Suprapubic skin (tissue), 4 donors: ENCODE results near the gene BRIP1. TPM values are rescaled to one million over a fixed set of nuclear protein-coding genes. Genes with fewer than 3 reads are reported as not detected.

Source experiments
- DNase-seq, 2 donors: peaks; one replicate each; pipeline ENCODE4 v3.0.0-alpha.2; 2019; ENCODE audit warnings: low spot score in 2 of 2
- H3K27ac ChIP-seq: fragments of 200-600 bp; sonication (generic); one replicate; pipeline ENCODE4 v1.5.1; 2019
- H3K27me3 ChIP-seq: fragments of 200-600 bp; sonication (generic); one replicate; pipeline ENCODE4 v1.5.1; 2019
- H3K36me3 ChIP-seq: fragments of 200-600 bp; sonication (generic); one replicate; pipeline ENCODE4 v1.5.1; 2019
- H3K4me1 ChIP-seq: fragments of 200-600 bp; sonication (generic); one replicate; pipeline ENCODE4 v1.5.1; 2019
- H3K4me3 ChIP-seq: fragments of 200-600 bp; sonication (generic); one replicate; pipeline ENCODE4 v1.5.1; 2019; ENCODE audit warnings: mild to moderate bottlenecking
- H3K9me3 ChIP-seq: fragments of 200-600 bp; sonication (generic); one replicate; pipeline ENCODE4 v1.5.1; 2019
- EP300 ChIP-seq: sonication (generic); formaldehyde crosslinking; IDR thresholded peaks from one replicate; pipeline ENCODE4 v1.6.1; 2017; ENCODE audit warnings: antibody characterized with exemption
- POLR2A ChIP-seq, 2 donors: fragments of 450-650 bp; IDR thresholded peaks; one replicate each; pipeline ENCODE4 v1.6.1; 2017; ENCODE audit warnings: antibody characterized with exemption in 2 of 2, mild to moderate bottlenecking in 2 of 2, moderate library complexity in 2 of 2
- POLR2AphosphoS5 ChIP-seq, 3 donors: sonication (generic); formaldehyde crosslinking; IDR thresholded peaks; one replicate each; pipeline ENCODE4 v1.6.1; 2017; ENCODE audit warnings: antibody characterized with exemption in 3 of 3
- WGBS: methylation state at CpG from one replicate; pipeline ENCODE4 v1.1.5; 2018; 5-methylcytosine and 5-hydroxymethylcytosine counted together
- total RNA-seq, 4 donors: library from RNA; depleted of rRNA; stranded (reverse); fragments of >200 nt; gene quantifications; one replicate each; pipeline ENCODE4 v1.1.0, GENCODE V29; 2016
- TF ChIP-seq, protein P1 (sequence below), 2 donors: fragments of 200-600 bp in 1 of 2; fragments of 450-650 bp in 1 of 2; sonication (generic) in 1 of 2; IDR thresholded peaks; one replicate each; pipeline ENCODE4 v1.5.1; 2016 to 2019; ENCODE audit warnings: antibody characterized with exemption in 2 of 2, mild to moderate bottlenecking in 1 of 2, moderate library complexity in 1 of 2

BRIP1 gene
- total RNA-seq, 4 donors from 2014 or later, result 0.60 to 5.1 (median 1.8) TPM

DNA sequence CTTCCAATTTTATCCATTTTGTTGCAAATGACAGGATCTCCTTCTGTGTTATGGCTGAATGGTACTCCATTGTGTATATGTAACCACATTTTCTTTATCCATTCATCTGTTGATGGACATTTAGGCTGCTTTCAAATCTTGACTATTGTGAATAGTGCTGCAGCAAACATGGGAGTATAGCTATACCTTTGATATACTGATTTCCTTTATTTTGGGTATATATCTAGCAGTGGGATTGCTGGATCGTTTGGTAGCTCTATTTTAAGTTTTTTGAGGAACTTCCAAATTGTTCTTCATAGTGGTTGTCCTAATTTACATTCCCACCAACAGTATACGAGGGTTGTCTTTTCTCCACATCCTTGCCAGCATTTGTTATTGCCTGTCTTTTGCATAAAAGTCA, 67.8 kb downstream of the BRIP1 start:
- Histone ChIP-seq H3K27me3 (no peaks in the 10 kb centered on the region), H3K27ac (no peak overlapping the region), H3K9me3 (no peaks in the 10 kb centered on the region), H3K36me3 (no peaks in the 10 kb centered on the region), H3K4me3 (no peak overlapping the region), H3K4me1 (no peaks in the 10 kb centered on the region)
- DNase-seq, result no peak
- TF ChIP-seq, protein P1, sequence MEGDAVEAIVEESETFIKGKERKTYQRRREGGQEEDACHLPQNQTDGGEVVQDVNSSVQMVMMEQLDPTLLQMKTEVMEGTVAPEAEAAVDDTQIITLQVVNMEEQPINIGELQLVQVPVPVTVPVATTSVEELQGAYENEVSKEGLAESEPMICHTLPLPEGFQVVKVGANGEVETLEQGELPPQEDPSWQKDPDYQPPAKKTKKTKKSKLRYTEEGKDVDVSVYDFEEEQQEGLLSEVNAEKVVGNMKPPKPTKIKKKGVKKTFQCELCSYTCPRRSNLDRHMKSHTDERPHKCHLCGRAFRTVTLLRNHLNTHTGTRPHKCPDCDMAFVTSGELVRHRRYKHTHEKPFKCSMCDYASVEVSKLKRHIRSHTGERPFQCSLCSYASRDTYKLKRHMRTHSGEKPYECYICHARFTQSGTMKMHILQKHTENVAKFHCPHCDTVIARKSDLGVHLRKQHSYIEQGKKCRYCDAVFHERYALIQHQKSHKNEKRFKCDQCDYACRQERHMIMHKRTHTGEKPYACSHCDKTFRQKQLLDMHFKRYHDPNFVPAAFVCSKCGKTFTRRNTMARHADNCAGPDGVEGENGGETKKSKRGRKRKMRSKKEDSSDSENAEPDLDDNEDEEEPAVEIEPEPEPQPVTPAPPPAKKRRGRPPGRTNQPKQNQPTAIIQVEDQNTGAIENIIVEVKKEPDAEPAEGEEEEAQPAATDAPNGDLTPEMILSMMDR (IDR thresholded peaks at IDR 0.05), result no peak
- TF ChIP-seq EP300, result no peak
- TF ChIP-seq POLR2A (IDR thresholded peaks at IDR 0.05), result no peak
- TF ChIP-seq POLR2AphosphoS5 (IDR thresholded peaks at IDR 0.05), result no peak
- 90% methylated on average over 2 of the region's 2 CpGs for WGBS

DNA sequence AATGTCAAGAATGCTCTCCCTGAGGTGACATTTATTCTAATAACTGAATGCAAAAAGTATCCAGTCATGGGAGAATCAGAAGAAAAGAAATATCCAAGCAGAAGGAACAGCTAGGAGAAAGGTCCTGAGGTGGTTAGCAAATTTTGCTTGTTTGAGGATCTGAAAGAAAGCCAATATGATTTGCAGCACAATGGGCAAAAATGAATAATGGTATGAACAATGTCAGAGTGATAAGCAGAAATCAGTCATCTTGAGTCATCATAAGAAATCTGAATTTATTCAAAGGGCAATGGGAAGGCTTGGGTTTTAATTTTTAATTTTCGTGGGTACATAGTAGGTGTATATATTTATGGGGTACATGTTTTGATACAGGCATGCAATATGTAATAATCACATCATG, 68.5 kb downstream of the BRIP1 start:
- DNase-seq, result no peak
- WGBS, result 100% methylated on average over 1 of the region's 1 CpG

DNA sequence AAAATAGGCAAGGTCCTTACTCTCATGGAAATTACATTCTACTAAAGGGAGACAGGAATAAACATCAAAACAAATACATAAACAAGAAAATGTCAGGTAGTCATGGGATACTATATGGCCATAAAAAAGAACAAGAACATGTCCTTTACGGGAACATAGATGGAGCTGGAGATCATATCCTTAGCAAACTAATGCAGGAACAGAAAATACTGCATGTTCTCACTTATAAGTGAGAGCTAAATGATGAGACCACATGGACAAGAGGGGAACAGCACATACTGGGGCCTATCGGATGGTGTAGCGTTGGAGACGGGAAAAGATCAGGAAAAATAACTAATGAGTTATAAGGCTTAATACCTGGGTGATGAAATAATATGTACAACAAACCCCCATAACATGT, 69.1 kb downstream of the BRIP1 start:
- no peaks in the 10 kb centered on the region for H3K4me1 ChIP-seq
- H3K27me3 ChIP-seq, result no peaks in the 10 kb centered on the region
- TF ChIP-seq POLR2A (IDR thresholded peaks at IDR 0.05) (no peak), EP300 (no peak), POLR2AphosphoS5 (IDR thresholded peaks at IDR 0.05) (no peak)
- TF ChIP-seq, protein P1 (IDR thresholded peaks at IDR 0.05), result no peak
- DNase-seq, result no peak
- no peak overlapping the region for H3K27ac ChIP-seq
- no peak overlapping the region for H3K4me3 ChIP-seq
- H3K9me3 ChIP-seq, result no peaks in the 10 kb centered on the region
- H3K36me3 ChIP-seq, result no peaks in the 10 kb centered on the region
- 95% methylated on average over 4 of the region's 4 CpGs for WGBS

More for the DNA sequence above, 68.5 kb downstream of the BRIP1 start:
- H3K4me3 ChIP-seq, result no peak overlapping the region
- no peak for TF ChIP-seq POLR2AphosphoS5 (IDR thresholded peaks at IDR 0.05)
- TF ChIP-seq POLR2A (IDR thresholded peaks at IDR 0.05), result no peak
- no peak for TF ChIP-seq EP300
- TF ChIP-seq, protein P1 (IDR thresholded peaks at IDR 0.05), result no peak
- H3K27me3 ChIP-seq, result no peaks in the 10 kb centered on the region
- H3K27ac ChIP-seq, result no peak overlapping the region
- no peaks in the 10 kb centered on the region for H3K4me1 ChIP-seq
- no peaks in the 10 kb centered on the region for H3K9me3 ChIP-seq
- H3K36me3 ChIP-seq, result no peaks in the 10 kb centered on the region

DNA sequence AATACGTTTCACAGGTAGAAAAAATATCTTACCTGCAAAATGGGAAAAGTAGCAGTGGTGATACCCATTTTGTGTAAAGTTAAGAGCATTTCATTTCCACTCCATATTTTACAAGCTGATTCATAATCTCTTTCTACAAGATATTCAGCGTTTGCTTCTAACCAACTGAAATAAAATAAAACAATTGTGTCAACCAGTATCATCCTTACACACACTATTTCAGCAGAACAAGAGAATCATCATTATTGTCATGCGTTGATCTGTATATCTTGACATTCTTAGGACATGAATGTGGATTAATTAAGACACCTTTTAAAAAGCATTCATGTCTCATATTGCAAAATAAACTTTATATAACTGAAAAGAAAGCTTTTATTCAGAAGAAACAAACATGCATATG, 69.8 kb downstream of the BRIP1 start:
- WGBS, result 96% methylated on average over 3 of the region's 3 CpGs
- DNase-seq, result no peak
- Histone ChIP-seq H3K27me3 (no peaks in the 10 kb centered on the region), H3K36me3 (no peaks in the 10 kb centered on the region), H3K4me1 (no peaks in the 10 kb centered on the region), H3K27ac (no peak overlapping the region), H3K4me3 (no peak overlapping the region), H3K9me3 (no peaks in the 10 kb centered on the region)
- TF ChIP-seq EP300 (no peak), POLR2AphosphoS5 (IDR thresholded peaks at IDR 0.05) (no peak), POLR2A (IDR thresholded peaks at IDR 0.05) (no peak)
- TF ChIP-seq, protein P1 (IDR thresholded peaks at IDR 0.05), result no peak

DNA sequence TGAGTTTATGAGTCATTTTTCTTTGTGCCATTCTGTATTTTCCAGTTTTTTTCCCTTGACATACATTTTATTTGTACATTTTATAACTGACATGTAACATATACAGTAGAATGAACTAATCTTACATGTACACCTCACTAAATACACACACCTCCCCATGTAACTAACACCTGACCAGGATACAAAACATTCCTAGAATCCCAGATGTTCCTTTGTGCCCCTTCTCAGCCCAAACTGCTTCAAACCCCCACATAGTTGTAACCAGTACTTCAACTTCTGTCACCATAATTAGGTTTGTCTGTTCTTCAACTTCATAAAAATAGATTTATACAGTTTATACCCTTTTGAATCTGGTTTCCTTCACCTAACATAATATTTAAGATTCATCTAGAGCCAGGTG, 73.5 kb downstream of the BRIP1 start:
- TF ChIP-seq POLR2AphosphoS5 (IDR thresholded peaks at IDR 0.05), result no peak
- TF ChIP-seq, protein P1 (IDR thresholded peaks at IDR 0.05), result no peak
- no peak for TF ChIP-seq EP300
- no peak for TF ChIP-seq POLR2A (IDR thresholded peaks at IDR 0.05)
- Histone ChIP-seq H3K27me3 (no peaks in the 10 kb centered on the region), H3K4me3 (no peak overlapping the region), H3K9me3 (no peaks in the 10 kb centered on the region), H3K36me3 (no peaks in the 10 kb centered on the region), H3K27ac (no peak overlapping the region), H3K4me1 (no peaks in the 10 kb centered on the region)
- no peak for DNase-seq
